ENCODE results near the gene TEPSIN.

GRCh38 chr17:81241203-81241602 is 2.3 kb upstream of the TEPSIN start:
- TF ChIP-seq CREB5 (CRISPR knock-in tag; IDR thresholded peaks at IDR 0.05; ENCODE audit: low read depth) = no peak
- TF ChIP-seq, protein P1, sequence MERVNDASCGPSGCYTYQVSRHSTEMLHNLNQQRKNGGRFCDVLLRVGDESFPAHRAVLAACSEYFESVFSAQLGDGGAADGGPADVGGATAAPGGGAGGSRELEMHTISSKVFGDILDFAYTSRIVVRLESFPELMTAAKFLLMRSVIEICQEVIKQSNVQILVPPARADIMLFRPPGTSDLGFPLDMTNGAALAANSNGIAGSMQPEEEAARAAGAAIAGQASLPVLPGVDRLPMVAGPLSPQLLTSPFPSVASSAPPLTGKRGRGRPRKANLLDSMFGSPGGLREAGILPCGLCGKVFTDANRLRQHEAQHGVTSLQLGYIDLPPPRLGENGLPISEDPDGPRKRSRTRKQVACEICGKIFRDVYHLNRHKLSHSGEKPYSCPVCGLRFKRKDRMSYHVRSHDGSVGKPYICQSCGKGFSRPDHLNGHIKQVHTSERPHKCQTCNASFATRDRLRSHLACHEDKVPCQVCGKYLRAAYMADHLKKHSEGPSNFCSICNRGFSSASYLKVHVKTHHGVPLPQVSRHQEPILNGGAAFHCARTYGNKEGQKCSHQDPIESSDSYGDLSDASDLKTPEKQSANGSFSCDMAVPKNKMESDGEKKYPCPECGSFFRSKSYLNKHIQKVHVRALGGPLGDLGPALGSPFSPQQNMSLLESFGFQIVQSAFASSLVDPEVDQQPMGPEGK (CRISPR knock-in tag; IDR thresholded peaks at IDR 0.05; ENCODE audit: borderline replicate concordance) = no peak

Measured in SK-N-SH treated with all-trans-retinoic acid at 6 μM for 48 hours (cell line).